ENCODE results near the gene NMNAT3.

NMNAT3 gene

GRCh38 chr3:139517321-139518065 is 160.3 kb downstream of the NMNAT3 start:
- DNase-seq, result no peak

- DNase-seq, result no peak
Measured at GRCh38 chr3:139514741-139515140, 163.0 kb downstream of the NMNAT3 start.

Measured in stimulated activated CD4-positive, alpha-beta T cell treated with anti-CD3 and anti-CD28 coated beads, Interleukin-1b, Interleukin-23, amount 100 ng/mL, for 48 hours (primary cell).